Stimulated activated naive CD8-positive, alpha-beta T cell treated with anti-CD3 and anti-CD28 coated beads, Interleukin-15, Interleukin-2, amounts not matched to agents 100 U/mL and 50 U/mL, for 24 hours (primary cell): ENCODE results near the gene MPZL3.

Source experiments
- ATAC-seq: fragments of 150-1000 bp; cut with Tn5 transposase; one replicate; pipeline ENCODE4 v1.10.0; 2021
- DNase-seq: peaks from one replicate; pipeline ENCODE4 v3.0.0; 2021

MPZL3 gene

DNA sequence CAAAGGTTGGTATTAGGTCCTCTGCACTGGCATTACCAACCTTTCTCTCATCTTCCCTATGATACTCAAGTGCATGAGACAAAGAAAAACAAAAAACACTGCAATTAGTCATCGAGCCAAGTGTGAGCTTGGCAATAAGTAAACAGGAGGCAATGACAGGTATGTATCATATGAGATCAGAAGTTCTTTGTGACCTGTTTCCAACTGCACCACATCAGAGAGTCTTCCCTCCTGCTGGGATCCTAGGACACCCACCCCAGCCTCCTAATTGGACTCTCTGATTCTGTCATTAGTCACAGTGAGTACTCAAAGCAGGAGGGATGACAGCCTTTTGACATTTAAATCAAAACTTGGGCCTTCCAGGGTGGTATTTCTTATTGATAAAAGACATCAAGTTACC lies 19.5 kb downstream of the MPZL3 start:
- DNase-seq = peak; percentile 51
- peak; percentile 93 for ATAC-seq

DNA sequence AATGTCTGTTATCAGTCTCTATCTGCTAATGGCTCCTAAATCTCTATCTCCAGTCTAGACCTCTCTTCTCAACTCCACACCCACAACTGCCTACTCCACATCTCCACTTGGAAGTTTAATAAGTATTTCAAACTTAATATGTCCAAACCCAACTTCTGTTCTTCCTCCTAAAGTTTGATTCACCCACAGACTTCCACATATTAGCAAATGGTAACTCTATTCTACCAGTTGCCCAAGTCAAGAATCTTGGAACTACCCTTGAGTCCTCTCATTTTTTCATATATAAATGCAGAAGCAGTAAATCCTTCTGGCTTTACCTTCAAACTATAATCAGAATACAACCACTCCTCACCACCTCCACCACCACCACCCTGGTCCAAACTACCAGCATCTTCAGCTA lies 20.7 kb downstream of the MPZL3 start:
- ATAC-seq (no peak), DNase-seq (no peak)

DNA sequence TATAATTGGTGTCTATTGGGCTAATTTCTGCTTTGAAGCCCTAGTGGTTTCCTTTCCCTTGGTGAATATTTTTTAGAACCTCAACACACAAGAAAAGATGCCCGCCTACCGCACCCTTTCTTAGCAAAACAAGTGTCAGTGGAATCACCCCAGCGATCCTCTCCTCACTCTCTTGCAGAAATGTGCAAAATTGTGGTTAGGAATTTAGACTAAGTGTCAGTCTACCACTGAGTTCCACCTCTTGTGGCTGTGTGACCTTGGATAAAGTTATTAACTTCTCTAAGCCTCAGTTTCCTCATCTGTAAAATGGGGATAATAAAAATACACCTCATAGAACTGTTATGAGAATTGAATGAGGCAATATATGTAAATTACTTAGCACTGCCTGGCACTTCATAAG lies 22.1 kb downstream of the MPZL3 start:
- DNase-seq (no peak), ATAC-seq (peak; percentile 2)

DNA sequence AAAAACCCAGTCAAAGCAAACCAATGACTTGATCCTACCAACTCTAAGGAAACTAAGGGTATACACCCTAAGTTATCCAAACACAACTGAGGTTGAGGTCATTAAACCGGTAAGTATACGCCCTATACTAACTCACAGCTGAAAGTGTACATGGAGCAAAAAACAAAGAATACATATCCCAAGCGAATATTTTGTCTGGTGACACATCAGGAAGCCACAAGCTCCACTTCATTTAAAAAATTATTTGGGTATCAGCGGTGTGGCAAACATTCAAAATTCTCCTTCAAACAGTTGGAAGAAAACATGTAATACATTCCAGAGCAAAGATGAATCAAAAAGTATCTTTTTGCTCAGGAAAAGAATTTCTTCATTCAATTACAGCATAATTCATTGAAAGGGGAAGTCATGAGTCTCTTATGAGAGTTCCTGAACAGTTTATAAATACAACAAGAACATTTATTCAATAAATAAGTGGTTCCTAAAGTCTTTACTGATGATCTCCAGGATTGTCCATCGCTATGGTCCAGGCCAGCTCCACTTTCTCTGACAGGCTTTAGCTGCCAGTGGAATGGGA lies 22.8 kb downstream of the MPZL3 start:
- no peak for ATAC-seq
- no peak for DNase-seq

DNA sequence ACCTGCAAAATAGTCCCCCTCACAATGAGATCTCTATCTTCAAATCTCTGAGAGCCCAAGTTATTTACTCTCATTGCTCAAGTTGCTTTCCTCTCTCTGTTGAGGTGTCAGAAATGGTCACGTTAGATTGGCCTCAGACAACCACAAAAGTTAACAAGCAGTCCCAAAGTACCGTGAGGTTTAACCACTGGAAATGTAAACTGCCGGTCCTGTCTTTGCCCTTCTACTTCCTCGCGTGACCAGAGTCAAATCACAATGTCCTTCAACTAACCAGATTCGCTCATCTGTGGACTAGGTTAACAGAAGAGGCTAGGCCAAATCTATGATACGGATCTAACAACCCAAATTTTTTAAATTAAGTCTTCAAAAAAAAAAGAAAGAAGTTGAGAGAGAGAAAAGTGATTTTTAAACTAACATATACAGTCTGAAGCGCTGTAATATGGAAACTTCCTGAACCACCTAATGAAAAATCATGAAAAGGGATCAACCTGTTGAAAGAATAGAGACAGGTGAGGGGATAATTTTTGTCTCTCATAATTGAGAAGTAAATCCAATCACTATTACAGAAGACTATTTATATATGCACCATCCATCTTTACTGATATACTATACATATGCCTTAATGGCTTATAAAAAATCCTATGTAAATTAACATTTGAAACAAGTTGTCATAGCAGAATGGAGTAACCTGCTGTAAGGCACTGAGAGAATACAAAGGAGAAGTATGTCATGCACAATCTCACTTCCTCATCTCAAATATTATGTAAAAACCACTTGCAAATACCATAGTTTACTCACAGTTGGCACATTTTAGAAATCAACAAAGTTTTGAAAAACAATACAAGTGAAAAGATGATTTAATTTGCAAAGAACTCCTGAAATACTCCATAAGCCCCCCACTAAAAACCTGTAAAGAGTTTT lies 24.0 kb downstream of the MPZL3 start:
- DNase-seq = peak; percentile 33
- ATAC-seq = peak; percentile 10

DNA sequence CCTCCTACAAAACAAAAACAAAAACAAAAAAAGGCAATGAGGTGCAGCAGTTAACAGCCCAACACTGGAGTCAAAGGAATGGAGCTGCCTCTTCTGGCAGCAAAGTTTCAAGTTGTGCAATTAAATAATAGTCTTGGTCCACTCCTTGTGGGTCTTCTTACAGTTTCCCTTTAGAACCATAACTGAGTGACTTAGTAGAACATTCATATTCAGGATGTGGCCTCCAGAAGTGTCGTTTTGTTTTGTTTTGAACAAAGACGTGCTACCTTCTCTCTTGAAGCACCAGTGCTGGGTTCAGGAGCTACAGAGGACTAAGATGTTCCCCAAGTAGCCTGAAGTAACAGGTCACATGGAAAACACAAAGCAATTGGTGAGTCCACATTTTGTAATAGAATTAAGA lies 25.4 kb downstream of the MPZL3 start:
- ATAC-seq = peak; percentile 5
- DNase-seq = peak; percentile 7

DNA sequence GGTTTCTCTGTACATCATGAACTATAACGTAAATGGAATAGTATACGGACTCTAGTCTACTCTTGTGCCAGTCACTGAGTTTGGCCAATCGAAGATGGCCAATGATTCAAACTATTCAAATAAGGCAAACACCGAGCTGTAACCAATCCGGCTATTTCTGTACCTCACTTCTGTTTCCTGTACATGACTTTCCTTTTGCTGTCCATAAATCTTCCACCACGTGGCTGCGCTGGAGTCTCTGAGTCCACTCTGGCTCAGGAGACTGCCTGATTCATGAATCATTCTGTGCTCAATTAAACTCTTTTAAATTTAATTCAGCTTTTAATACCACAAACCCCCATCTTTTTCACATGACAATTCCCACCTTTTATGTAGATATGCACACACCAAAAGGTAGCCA lies 25.9 kb downstream of the MPZL3 start:
- ATAC-seq (no peak), DNase-seq (peak; percentile 46)

DNA sequence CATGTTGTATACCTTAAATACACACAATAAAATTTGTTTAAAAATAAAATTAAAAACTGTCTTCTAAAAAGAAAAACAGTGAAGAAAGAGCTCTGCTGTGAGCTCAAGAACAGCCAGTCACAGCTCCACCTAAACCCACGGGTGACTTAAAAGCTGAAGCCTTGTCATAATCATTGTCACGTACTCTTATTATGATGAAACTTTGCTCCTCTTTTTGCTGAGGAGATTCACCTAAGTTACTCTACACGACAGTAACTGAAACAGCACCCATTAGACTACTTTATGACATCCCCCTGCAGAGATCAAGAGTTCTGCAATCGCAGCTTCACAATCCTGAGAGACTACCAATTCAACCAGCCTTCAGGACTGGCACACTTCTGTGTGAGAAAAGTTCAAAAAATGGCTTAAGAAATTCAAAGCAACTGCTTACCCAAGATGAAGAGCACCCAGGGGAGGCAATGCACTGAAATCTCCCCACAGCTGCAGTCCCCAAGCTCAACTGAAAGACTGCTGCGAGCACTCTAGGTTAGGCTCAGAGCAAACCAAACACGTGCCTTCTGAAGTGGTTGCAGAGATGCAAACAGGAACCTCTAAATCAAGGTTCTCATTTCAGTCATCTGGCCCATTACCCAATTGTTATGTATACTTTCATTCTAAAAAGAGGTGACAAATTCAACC lies 27.5 kb downstream of the MPZL3 start, which contains the start of gene JAML:
JAML (minus strand) TSS at position 501 of the 678 bp plus-strand sequence. CDS start 10,145 bp downstream, outside the sequence.
- peak; percentile 65 for DNase-seq
- peak; percentile 60 for ATAC-seq

DNA sequence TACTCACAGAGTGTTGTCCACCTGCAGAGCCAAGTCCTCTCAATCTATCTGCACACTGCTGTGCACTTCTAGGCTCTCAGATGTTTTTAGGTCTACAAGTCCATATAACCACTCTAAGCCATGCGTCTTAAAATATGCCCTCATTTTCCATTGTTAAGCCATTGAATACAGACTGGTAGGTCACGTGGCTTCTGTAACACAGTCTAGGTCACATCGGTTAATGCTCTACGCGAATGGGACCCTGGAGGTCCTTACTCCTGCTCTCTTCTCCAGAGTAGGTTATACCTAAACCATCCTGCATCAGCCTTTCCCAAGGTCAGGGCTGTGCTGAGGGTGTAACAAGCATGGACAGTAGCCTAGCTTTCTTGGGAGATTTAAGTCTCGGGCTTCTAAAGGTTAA lies 28.2 kb downstream of the MPZL3 start:
- DNase-seq (peak; percentile 47), ATAC-seq (peak; percentile 54)

DNA sequence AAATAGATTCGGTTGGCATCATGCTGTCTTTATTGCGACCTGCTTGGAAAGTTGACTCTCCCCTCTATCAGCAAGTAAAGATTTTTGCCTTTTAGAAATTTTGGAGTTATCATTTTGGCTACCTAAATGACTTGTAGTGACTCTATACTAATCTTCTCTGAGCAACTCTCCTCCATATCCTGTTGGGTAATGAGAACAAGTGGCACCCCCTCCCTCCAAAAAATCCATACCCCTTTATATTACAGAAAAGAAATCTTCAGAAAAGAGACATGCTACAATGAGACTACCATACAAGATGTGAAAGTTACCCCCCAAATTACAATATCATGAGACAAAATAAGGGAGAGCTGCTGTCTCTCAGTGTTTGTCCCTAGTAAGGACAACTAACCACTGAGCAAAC lies 28.6 kb downstream of the MPZL3 start:
- no peak for DNase-seq
- ATAC-seq = peak; percentile 21

DNA sequence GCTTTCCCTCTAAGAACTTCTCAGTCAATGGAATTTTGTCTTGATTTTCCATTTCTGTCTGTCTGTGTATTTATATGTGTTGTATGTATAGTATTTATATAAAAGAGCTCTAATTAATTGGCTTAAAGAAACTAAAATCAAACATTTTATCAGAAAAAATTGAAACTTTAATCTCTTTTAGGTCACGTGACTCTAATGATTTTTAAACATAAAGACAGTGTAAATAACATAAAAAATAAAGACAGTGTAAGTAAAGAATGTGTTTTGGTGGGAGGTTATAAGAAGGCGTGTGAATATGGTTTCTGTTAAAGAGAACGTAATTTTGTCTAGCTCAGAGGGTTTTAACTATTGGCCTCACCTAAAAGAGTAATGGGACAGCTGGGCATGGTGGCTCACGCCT lies 29.7 kb downstream of the MPZL3 start:
- ATAC-seq = no peak
- no peak for DNase-seq

DNA sequence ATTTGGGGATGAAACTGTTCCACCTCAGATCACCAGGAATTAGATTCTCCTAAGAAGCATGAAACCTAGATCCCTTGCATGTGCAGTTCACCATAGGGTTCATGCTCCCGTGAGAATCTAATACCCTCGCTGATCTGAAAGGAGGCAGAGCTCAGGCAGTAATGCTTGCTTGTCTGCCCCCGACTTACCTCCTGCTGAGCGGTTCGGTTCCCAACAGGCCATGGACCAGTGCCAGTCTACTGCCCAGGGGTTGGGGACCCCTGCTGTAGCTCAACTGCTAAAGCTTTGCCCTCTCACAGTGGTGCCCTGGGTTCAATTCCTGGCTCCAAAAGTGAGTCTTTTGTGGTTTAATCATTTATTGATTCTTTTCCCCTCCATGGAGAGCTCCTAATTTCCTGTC lies 30.7 kb downstream of the MPZL3 start:
- ATAC-seq = no peak
- no peak for DNase-seq

DNA sequence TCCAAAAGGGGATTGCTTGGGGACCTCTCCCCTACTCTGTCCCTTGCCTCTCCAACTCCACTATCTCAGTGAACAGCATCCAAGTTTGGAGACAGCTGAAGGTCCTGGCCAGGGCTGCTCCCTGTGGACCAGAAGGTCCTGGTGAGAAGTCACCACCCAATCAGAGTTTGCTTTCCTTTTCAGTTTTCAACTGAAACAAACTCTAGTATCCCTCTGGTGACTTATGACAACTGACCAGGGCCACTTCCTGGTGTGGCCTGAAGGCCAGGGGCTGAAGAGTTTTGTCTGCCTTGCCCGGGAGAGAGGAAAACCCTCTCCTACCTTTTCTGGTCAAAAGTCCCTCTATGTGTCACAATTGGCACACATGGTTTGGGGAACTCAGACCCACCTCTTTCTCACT lies 32.4 kb downstream of the MPZL3 start:
- no peak for DNase-seq

DNA sequence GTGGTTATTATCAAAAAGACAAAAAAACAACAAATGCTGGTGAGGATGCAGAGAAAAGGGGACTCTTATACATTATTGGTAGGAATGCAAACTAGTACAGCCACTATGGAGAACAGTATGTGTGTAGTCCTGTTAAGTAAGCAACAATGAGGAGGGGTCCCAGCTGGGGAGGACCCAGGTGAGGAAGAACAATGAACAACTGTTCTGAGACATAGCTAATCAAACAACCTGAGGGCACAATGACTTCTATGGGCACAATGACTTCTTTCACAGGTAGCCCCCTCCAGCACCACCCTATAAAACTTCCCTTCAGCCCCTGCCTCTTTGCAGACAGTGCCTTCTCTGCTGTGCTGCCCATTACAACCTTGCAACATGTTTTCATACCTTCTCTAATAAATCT lies 32.9 kb downstream of the MPZL3 start:
- DNase-seq (no peak), ATAC-seq (no peak)

More for the DNA sequence above, 32.4 kb downstream of the MPZL3 start:
- no peak for ATAC-seq

DNA sequence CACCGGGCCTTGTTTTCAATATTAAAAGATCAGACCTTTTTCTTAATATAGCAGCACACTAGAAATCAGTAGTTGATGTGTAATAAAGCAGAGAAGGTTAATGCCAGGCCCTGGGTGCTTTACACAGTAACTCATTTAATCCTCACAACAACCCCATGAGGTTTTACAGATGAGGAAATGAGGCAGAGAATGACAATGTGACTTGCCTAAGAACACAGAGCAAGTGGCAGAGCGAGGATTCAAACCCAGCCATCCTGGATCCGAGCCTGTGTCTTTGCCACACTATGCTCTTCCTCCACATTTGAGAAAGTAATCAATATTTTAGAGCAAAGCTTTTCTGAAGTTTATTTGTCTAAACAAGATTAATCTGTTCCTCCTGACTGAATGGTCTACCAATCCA lies 34.6 kb downstream of the MPZL3 start:
- ATAC-seq = peak; percentile 58
- DNase-seq = no peak

DNA sequence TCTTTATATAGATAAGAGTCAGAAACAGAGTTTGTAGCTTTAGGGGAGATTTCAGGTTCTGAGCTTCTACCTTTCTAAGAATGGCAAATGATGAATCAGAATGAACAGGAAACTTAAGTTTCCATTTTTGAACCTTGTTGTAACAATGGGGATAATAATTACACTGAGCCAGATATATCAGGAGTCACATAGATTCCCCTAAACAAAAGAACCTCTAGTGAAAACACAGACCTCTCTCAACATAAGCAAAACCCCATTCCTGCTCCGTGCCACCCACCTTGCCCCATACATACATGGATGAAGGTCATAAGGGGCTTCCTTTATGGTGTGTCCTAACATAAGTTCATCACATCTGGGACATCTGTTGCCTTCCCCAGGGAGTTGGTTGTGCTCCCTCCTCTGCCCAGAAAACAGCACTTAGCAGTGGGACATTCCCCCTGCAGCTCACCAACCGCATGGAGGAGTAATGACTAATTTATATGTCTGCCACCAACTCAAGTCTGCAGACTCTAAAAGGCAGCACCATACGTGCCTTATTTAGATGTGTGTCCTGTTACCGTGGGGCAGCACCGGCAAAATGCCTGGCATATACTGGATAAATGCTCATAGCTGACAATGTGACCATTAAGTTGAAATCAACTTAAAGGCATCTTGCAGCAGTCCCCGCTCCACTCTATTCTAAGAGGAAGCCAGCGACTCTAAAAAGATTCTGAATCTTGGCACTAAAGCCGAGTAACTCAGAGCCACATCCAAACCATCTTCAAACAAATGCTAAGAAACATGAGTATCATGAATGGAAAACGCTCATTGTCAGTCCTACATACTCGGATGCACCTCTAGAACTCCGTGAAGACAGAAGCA lies 35.3 kb downstream of the MPZL3 start:
- ATAC-seq (peak; percentile 81), DNase-seq (peak; percentile 68)

DNA sequence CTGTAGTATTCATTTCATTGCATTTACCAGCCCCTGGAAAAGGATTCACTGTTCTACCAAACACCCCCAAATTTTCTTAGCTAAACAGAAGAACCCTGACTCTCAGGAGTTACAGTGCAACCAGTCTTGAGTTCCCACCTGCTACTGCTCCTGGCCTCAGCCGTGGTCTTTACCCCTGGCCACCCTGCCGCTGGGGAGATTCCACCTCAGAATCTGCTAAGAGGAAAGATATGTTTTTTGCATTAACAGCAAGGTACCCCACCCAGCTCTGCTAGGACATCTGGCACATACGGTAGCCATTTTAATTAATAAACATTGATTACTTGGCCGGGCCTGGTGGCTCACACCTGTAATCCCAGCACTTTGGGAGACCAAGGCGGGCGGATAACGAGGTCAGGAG lies 36.4 kb downstream of the MPZL3 start:
- DNase-seq (no peak), ATAC-seq (no peak)

DNA sequence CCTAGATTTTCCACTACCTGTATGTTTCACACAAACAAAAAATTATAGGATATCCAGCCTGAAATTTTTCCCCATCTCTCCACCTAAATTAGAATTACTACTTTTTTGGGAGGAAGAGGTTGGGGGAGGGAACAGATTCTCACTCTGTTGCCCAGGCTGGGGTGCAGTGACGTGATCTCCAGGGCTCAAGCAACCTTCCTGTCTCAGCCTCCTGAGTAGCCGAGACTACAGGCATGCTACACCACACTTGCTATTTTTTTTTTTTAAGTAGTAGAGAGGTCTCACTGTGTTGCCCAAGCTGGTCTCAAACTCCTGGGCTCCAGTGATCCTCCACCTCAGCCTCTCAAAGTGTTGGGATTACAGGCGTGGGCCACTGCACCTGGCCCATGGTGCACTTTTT lies 36.9 kb downstream of the MPZL3 start:
- peak; percentile 50 for DNase-seq
- ATAC-seq = peak; percentile 21

DNA sequence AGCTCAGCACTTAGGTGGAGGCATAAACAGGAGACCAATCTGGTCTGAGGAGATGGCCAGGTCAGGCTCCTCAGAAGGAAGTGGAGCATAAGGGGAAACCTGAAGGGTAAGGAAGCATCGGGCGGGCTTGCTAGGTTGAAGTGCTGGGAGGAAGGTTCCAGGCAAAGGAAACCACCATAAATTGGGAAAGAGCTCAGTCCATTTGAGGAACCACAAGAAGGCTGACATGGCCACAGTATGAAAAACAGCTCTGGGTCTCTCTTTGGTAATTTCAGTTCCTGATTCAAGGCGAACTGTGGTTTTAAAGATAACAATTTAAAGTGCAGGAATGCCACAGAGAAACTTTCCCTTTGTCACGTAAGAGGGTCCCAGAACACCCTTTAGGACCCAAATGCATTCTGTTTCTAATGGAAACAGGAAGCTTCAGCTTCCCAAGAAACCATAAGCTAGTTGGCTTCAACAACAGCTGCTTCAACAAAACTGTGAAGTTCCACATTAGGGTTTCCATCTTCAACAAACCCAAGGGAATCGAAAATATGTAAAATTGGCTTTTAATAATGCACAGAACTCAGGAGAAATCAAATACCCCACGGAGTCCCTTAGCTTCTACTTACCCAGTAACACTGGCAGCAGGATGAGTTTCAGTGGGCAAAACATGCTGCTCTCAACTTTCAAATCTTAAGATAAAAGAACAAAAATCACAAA lies 37.8 kb downstream of the MPZL3 start:
- no peak for DNase-seq
- ATAC-seq = no peak

DNA sequence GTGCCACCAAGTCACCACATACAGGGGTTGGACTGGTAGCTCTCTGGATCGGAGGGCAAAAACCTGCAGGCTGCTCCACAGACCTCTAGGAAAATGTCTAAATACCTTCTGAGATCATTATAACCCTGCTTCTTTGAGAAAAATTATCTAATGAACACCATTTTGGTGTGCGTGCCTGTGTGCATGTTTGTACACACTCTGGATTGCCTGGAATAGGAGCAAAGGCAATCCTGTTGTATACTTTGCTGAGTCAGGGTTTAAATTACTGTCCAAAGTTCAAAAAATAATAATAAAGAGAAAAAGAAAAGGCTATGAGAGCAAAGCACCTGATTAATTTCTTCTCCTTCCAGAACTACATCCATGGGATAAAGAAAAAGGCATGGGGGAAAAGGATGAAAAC lies 38.4 kb downstream of the MPZL3 start:
- DNase-seq = no peak

DNA sequence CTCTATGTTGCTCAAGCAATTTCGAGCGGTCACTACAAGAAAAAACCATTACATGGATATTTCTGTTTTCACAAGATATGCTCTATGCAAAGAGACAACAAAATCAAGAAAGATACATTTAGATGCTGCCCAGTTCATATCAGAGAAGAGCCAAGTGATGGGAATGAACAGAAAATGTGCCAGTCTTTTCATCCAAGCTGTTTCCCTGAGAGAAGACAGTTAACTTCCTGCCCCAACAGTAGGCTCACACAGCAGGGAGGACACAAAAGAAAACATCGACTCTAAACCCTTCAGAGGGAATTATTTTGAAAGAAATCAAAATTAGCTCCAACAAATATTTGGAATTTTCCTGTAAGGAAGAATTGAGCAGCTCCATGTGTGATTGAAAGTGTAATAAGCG lies 39.0 kb downstream of the MPZL3 start:
- no peak for DNase-seq
- no peak for ATAC-seq

More for the DNA sequence above, 38.4 kb downstream of the MPZL3 start:
- ATAC-seq = no peak
